ENCODE data around the gene ZRANB1. TPM values are rescaled to one million over a fixed set of nuclear protein-coding genes. Genes with fewer than 3 reads are reported as not detected.

Gene ZRANB1
- polyA plus RNA-seq, 1 experiment = 9.3 TPM

GRCh38 chr10:125014086-125014830 is 72.3 kb downstream of the ZRANB1 start:
- H3K36me3 ChIP-seq (ENCODE audit: control insufficient read depth, insufficient read depth, low read length) = peaks cover 7% of the 10 kb centered on the region
- no peak for TF ChIP-seq CTCF (IDR thresholded peaks at IDR 0.05; ENCODE audit: insufficient read depth, low read depth, low read length)
- H3K27me3 ChIP-seq (ENCODE audit: control insufficient read depth, insufficient read depth, low read length) = no peaks in the 10 kb centered on the region
- H3K4me3 ChIP-seq (ENCODE audit: low read depth, low read length) = no peak overlapping the region
- DNase-seq (ENCODE audit: low read depth) = no peak
- ChIA-PET CTCF (interaction anchor here (1.2 to 1.5 kb wide), 2 partner anchors 14 to 21 kb away, joined by 3 to 4 read pairs; no protein-coding TSS in a partner anchor), POLR2A (no interaction called here)

GRCh38 chr10:125014836-125015355 is 73.0 kb downstream of the ZRANB1 start:
- Histone ChIP-seq H3K36me3 (ENCODE audit: control insufficient read depth, insufficient read depth, low read length) (peaks cover 5% of the 10 kb centered on the region), H3K27me3 (ENCODE audit: control insufficient read depth, insufficient read depth, low read length) (no peaks in the 10 kb centered on the region), H3K4me3 (ENCODE audit: low read depth, low read length) (no peak overlapping the region)
- POLR2A ChIA-PET = no interaction called here
- no peak for TF ChIP-seq CTCF (IDR thresholded peaks at IDR 0.05; ENCODE audit: insufficient read depth, low read depth, low read length)
- no peak for DNase-seq (ENCODE audit: low read depth)
- CTCF ChIA-PET = no interaction called here

- TF ChIP-seq CTCF (IDR thresholded peaks at IDR 0.05; ENCODE audit: insufficient read depth, low read depth, low read length) = no peak
- ChIA-PET POLR2A (no interaction called here), CTCF (no interaction called here)
- Histone ChIP-seq H3K36me3 (ENCODE audit: control insufficient read depth, insufficient read depth, low read length) (peaks cover 5% of the 10 kb centered on the region), H3K27me3 (ENCODE audit: control insufficient read depth, insufficient read depth, low read length) (no peaks in the 10 kb centered on the region), H3K4me3 (ENCODE audit: low read depth, low read length) (no peak overlapping the region)
- no peak for DNase-seq (ENCODE audit: low read depth)
These were observed 73.5 kb downstream of the ZRANB1 start for GRCh38 chr10:125015356-125015944.

GRCh38 chr10:125016123-125016522 is 74.2 kb downstream of the ZRANB1 start:
- CTCF ChIA-PET = no interaction called here
- Histone ChIP-seq H3K27me3 (ENCODE audit: control insufficient read depth, insufficient read depth, low read length) (no peaks in the 10 kb centered on the region), H3K4me3 (ENCODE audit: low read depth, low read length) (no peak overlapping the region), H3K36me3 (ENCODE audit: control insufficient read depth, insufficient read depth, low read length) (peaks cover 5% of the 10 kb centered on the region)
- no peak for TF ChIP-seq CTCF (IDR thresholded peaks at IDR 0.05; ENCODE audit: insufficient read depth, low read depth, low read length)
- POLR2A ChIA-PET = no interaction called here
- no peak for DNase-seq (ENCODE audit: low read depth)

- DNase-seq (ENCODE audit: low read depth) = no peak
- H3K27me3 ChIP-seq (ENCODE audit: control insufficient read depth, insufficient read depth, low read length) = no peaks in the 10 kb centered on the region
- ChIA-PET CTCF (interaction anchor here (1.1 kb wide), 2 partner anchors 8 to 14 kb away, joined by 3 read pairs; no protein-coding TSS in a partner anchor), POLR2A (no interaction called here)
- no peak for TF ChIP-seq CTCF (IDR thresholded peaks at IDR 0.05; ENCODE audit: insufficient read depth, low read depth, low read length)
- H3K36me3 ChIP-seq (ENCODE audit: control insufficient read depth, insufficient read depth, low read length) = peaks cover 7% of the 10 kb centered on the region
- no peak overlapping the region for H3K4me3 ChIP-seq (ENCODE audit: low read depth, low read length)
These were observed 74.8 kb downstream of the ZRANB1 start for GRCh38 chr10:125016611-125017202.

All from BJ (cell line).